Liver (tissue), 9 donors: ENCODE results near the gene ADGRD1. TPM values are rescaled to one million over a fixed set of nuclear protein-coding genes. Genes with fewer than 3 reads are reported as not detected.

ENCODE experiments used
- DNase-seq: peaks from one replicate; pipeline ENCODE4 v3.0.0-alpha.2; 2017; ENCODE audit warnings: low spot score
- H3K27ac ChIP-seq, 2 donors: one replicate each; pipeline ENCODE4 v1.7.0; 2013; ENCODE audit warnings: inconsistent platforms in 2 of 2, low read length in 2 of 2, control low read depth in 1 of 2, low read depth in 1 of 2, mild to moderate bottlenecking in 1 of 2
- H3K27me3 ChIP-seq, 4 donors: one replicate each; pipeline versions ENCODE4 v1.6.1 to v1.7.0; 2013; ENCODE audit warnings: low read length in 3 of 4, inconsistent platforms in 1 of 4, mild to moderate bottlenecking in 1 of 4, moderate library complexity in 1 of 4; ENCODE audit not compliant: control insufficient read depth in 4 of 4, insufficient read depth in 4 of 4
- H3K36me3 ChIP-seq, 4 donors: one replicate each; pipeline versions ENCODE4 v1.6.1 to v1.7.0; 2013; ENCODE audit warnings: low read length in 3 of 4, mild to moderate bottlenecking in 3 of 4, low read depth in 1 of 4, moderate library complexity in 1 of 4; ENCODE audit not compliant: control insufficient read depth in 4 of 4, insufficient read depth in 3 of 4
- H3K4me1 ChIP-seq, 4 donors: one replicate each; pipeline versions ENCODE4 v1.6.1 to v1.7.0; 2013; ENCODE audit warnings: low read length in 3 of 4, mild to moderate bottlenecking in 3 of 4, moderate library complexity in 1 of 4; ENCODE audit not compliant: control insufficient read depth in 4 of 4, insufficient read depth in 4 of 4
- H3K4me3 ChIP-seq, 3 donors: one replicate each; pipeline versions ENCODE4 v1.6.1 to v1.7.0; 2013; ENCODE audit warnings: low read length in 3 of 3, control low read depth in 1 of 3, low read depth in 1 of 3, mild to moderate bottlenecking in 1 of 3
- H3K9ac ChIP-seq, 2 donors: one replicate each; pipeline ENCODE4 v1.7.0; 2013; ENCODE audit warnings: low read length in 2 of 2, mild to moderate bottlenecking in 2 of 2, moderate library complexity in 2 of 2, control low read depth in 1 of 2, low read depth in 1 of 2
- H3K9me3 ChIP-seq, 4 donors: one replicate each; pipeline versions ENCODE4 v1.6.1 to v1.7.0; 2013; ENCODE audit warnings: low read length in 3 of 4; ENCODE audit not compliant: control insufficient read depth in 4 of 4
- ATF3 ChIP-seq: IDR thresholded peaks from 2 replicates; pipeline ENCODE4 v1.6.1; 2016; ENCODE audit warnings: antibody characterized with exemption
- CTCF ChIP-seq: fragments of 150-350 bp; IDR thresholded peaks from 2 replicates; pipeline ENCODE4 v1.5.1; 2017; ENCODE audit warnings: improper control_type of control experiment, low read depth, low read length; ENCODE audit not compliant: missing input control
- EGR1 ChIP-seq, 2 donors: IDR thresholded peaks; 2 replicates each; pipeline ENCODE4 v1.6.1; 2016 to 2018; ENCODE audit warnings: antibody characterized with exemption in 2 of 2, low read depth in 2 of 2
- FOXA2 ChIP-seq: IDR thresholded peaks from 2 replicates; pipeline ENCODE4 v1.6.1; 2016; ENCODE audit warnings: antibody characterized with exemption
- GABPA ChIP-seq, 2 donors: IDR thresholded peaks in 1 of 2; conservative IDR thresholded peaks in 1 of 2; 2 replicates each; pipeline ENCODE4 v1.6.1; 2016; ENCODE audit warnings: antibody characterized with exemption in 2 of 2, mild to moderate bottlenecking in 1 of 2, moderate library complexity in 1 of 2
- HNF4A ChIP-seq, 2 donors: conservative IDR thresholded peaks; 2 replicates each; pipeline ENCODE4 v1.6.1; 2016; ENCODE audit warnings: antibody characterized with exemption in 2 of 2, mild to moderate bottlenecking in 2 of 2
- HNF4G ChIP-seq: IDR thresholded peaks from 2 replicates; pipeline ENCODE4 v1.6.1; 2016; ENCODE audit warnings: antibody characterized with exemption
- MAX ChIP-seq: IDR thresholded peaks from 2 replicates; pipeline ENCODE4 v1.6.1; 2016; ENCODE audit warnings: antibody characterized with exemption
- NR2F2 ChIP-seq: IDR thresholded peaks from 2 replicates; pipeline ENCODE4 v1.6.1; 2016; ENCODE audit warnings: antibody characterized with exemption
- RAD21 ChIP-seq, 2 donors: IDR thresholded peaks; 2 replicates each; pipeline ENCODE4 v1.6.1; 2016; ENCODE audit warnings: antibody characterized with exemption in 2 of 2, mild to moderate bottlenecking in 2 of 2
- RXRA ChIP-seq, 2 donors: IDR thresholded peaks; 2 replicates each; pipeline ENCODE4 v1.6.1; 2017 to 2018; ENCODE audit warnings: antibody characterized with exemption in 2 of 2, mild to moderate bottlenecking in 1 of 2
- SP1 ChIP-seq: IDR thresholded peaks from 2 replicates; pipeline ENCODE4 v1.6.1; 2018; ENCODE audit warnings: antibody characterized with exemption, mild to moderate bottlenecking
- TAF1 ChIP-seq: conservative IDR thresholded peaks from 2 replicates; pipeline ENCODE4 v1.6.1; 2016; ENCODE audit warnings: antibody characterized with exemption, mild to moderate bottlenecking
- YY1 ChIP-seq: IDR thresholded peaks from 2 replicates; pipeline ENCODE4 v1.6.1; 2016; ENCODE audit warnings: antibody characterized with exemption, mild to moderate bottlenecking
- ZBTB33 ChIP-seq: IDR thresholded peaks from 2 replicates; pipeline ENCODE4 v1.6.1; 2016; ENCODE audit warnings: antibody characterized with exemption
- WGBS: extraction: QIAGEN DNeasy Blood & Tissue Kit; methylation state at CpG from one replicate; pipeline ENCODE4 v1.1.7; 2013; 5-methylcytosine and 5-hydroxymethylcytosine counted together
- polyA plus RNA-seq, 2 donors: library from polyadenylated mRNA; stranded (reverse) in 1 of 2; unstranded in 1 of 2; fragments of 200-250 nt in 1 of 2; fragments of >200 nt in 1 of 2; fragmentation: Nextera tagmentation in 1 of 2; extraction: Ambion mirVana in 1 of 2; gene quantifications; one replicate each; pipeline versions ENCODE4 v1.2.1 to v1.2.3, GENCODE V29; 2013 to 2015
- total RNA-seq, 2 donors: library from RNA; depleted of rRNA; stranded (reverse); fragments of >200 nt; gene quantifications; one replicate each; pipeline ENCODE4 v1.2.3, GENCODE V29; 2014
- donor health status: healthy.
- donor health status: healthy.
- donor health status: healthy.
- donor health status: healthy.
- donor health status: healthy.

Gene ADGRD1
- total and polyA plus RNA-seq, 4 donors = 2.7 to 7.1 (median 4.6) TPM

- no peak for TF ChIP-seq CTCF
These were observed 138.4 kb downstream of the ADGRD1 start (continued) for GRCh38 chr12:131091976-131092691.

- no peak overlapping the region for H3K27ac ChIP-seq
- no peaks in the 10 kb centered on the region for H3K4me1 ChIP-seq
- H3K9ac ChIP-seq = no peak overlapping the region
- H3K27me3 ChIP-seq = no peaks in the 10 kb centered on the region
- no peaks in the 10 kb centered on the region for H3K9me3 ChIP-seq
- DNase-seq = no peak
- TF ChIP-seq EGR1 (IDR thresholded peaks at IDR 0.05; ENCODE audit: low read depth in 2 of 2) = no peak
- TF ChIP-seq NR2F2 = no peak
- TF ChIP-seq CTCF = no peak
- TF ChIP-seq RAD21 (IDR thresholded peaks at IDR 0.05) = no peak
- TF ChIP-seq YY1 = no peak
- TF ChIP-seq GABPA (IDR thresholded peaks at IDR 0.05 in 1 of 2, conservative IDR thresholded peaks at IDR 0.05 in 1 of 2) = no peak
- no peak for TF ChIP-seq SP1
- no peak for TF ChIP-seq TAF1
- no peaks in the 10 kb centered on the region for H3K36me3 ChIP-seq
- no peak overlapping the region for H3K4me3 ChIP-seq
- WGBS = 74% methylated on average over 21 of the region's 21 CpGs
These were observed 139.3 kb downstream of the ADGRD1 start for GRCh38 chr12:131092901-131093603.

GRCh38 chr12:131093604-131093955, 139.9 kb downstream of the ADGRD1 start:
- no peaks in the 10 kb centered on the region for H3K4me1 ChIP-seq
- no peak overlapping the region for H3K9ac ChIP-seq
- no peaks in the 10 kb centered on the region for H3K36me3 ChIP-seq
- H3K27me3 ChIP-seq = no peaks in the 10 kb centered on the region
- H3K9me3 ChIP-seq = no peaks in the 10 kb centered on the region
- WGBS = 73% methylated on average over 5 of the region's 5 CpGs
- H3K27ac ChIP-seq = no peak overlapping the region
- H3K4me3 ChIP-seq = no peak overlapping the region
- no peak for DNase-seq
- TF ChIP-seq ZBTB33 (no peak), ATF3 (no peak), EGR1 (IDR thresholded peaks at IDR 0.05; ENCODE audit: low read depth in 2 of 2) (no peak), YY1 (no peak), NR2F2 (no peak), TAF1 (no peak), HNF4A (conservative IDR thresholded peaks at IDR 0.05) (no peak), FOXA2 (no peak), SP1 (no peak), MAX (no peak), GABPA (IDR thresholded peaks at IDR 0.05 in 1 of 2, conservative IDR thresholded peaks at IDR 0.05 in 1 of 2) (no peak), RXRA (IDR thresholded peaks at IDR 0.05) (no peak), CTCF (no peak), HNF4G (no peak)
